Neuronal stem cell (in vitro differentiated cells): Measurements from ENCODE around the gene LRRC46.

Experiments
- DNase-seq: peaks from one replicate; pipeline ENCODE4 v3.0.0-alpha.2; 2013; ENCODE audit warnings: low spot score
- H2AFZ ChIP-seq: one replicate; pipeline ENCODE4 v1.6.1; 2013; ENCODE audit warnings: mild to moderate bottlenecking, low read length, inconsistent platforms
- H2AK5ac ChIP-seq: 2 replicates; pipeline ENCODE4 v1.6.1; 2013; ENCODE audit warnings: low read depth, mild to moderate bottlenecking, inconsistent platforms, low read length, moderate library complexity, mixed read lengths
- H2BK120ac ChIP-seq: 2 replicates; pipeline ENCODE4 v1.6.1; 2013; ENCODE audit warnings: low read depth, mild to moderate bottlenecking, inconsistent platforms, low read length, moderate library complexity, mixed read lengths
- H2BK12ac ChIP-seq: one replicate; pipeline ENCODE4 v1.6.1; 2013; ENCODE audit warnings: low read length, inconsistent platforms
- H2BK15ac ChIP-seq: 2 replicates; pipeline ENCODE4 v1.6.1; 2013; ENCODE audit warnings: mild to moderate bottlenecking, low read length, inconsistent platforms, mixed read lengths
- H2BK5ac ChIP-seq: one replicate; pipeline ENCODE4 v1.6.1; 2013; ENCODE audit warnings: inconsistent platforms, mild to moderate bottlenecking, low read length, moderate library complexity
- H3K14ac ChIP-seq: one replicate; pipeline ENCODE4 v1.6.1; 2013; ENCODE audit warnings: low read length, inconsistent platforms
- H3K18ac ChIP-seq: 2 replicates; pipeline ENCODE4 v1.6.1; 2013; ENCODE audit warnings: low read length, inconsistent platforms
- H3K23ac ChIP-seq: 2 replicates; pipeline ENCODE4 v1.6.1; 2013; ENCODE audit warnings: low read depth, mild to moderate bottlenecking, mixed read lengths, low read length, inconsistent platforms; ENCODE audit not compliant: poor library complexity
- H3K27ac ChIP-seq: replicated peaks from 3 replicates; pipeline ENCODE4 v1.5.1; 2013; ENCODE audit warnings: low read length, inconsistent platforms
- H3K27me3 ChIP-seq, 3 experiments: 2 replicates each; pipeline ENCODE4 v1.6.1; 2013; ENCODE audit warnings: low read length in 3 of 3, mild to moderate bottlenecking in 2 of 3, inconsistent platforms in 1 of 3, low read depth in 1 of 3, mixed read lengths in 1 of 3, moderate library complexity in 1 of 3; ENCODE audit not compliant: control insufficient read depth in 3 of 3, insufficient read depth in 3 of 3
- H3K36me3 ChIP-seq, 2 donors: replicated peaks in 1 of 2; 2 replicates each; pipeline ENCODE4 v1.6.1; 2013; ENCODE audit warnings: low read length in 2 of 2; ENCODE audit not compliant: control insufficient read depth in 2 of 2, insufficient read depth in 2 of 2
- H3K4ac ChIP-seq: 2 replicates; pipeline ENCODE4 v1.6.1; 2013; ENCODE audit warnings: inconsistent platforms, mild to moderate bottlenecking, low read length, moderate library complexity
- H3K4me1 ChIP-seq, 2 donors: 1 replicate in 1 of 2; 2 replicates in 1 of 2; pipeline ENCODE4 v1.6.1; 2013; ENCODE audit warnings: low read length in 2 of 2, low read depth in 1 of 2; ENCODE audit not compliant: control insufficient read depth in 2 of 2, insufficient read depth in 1 of 2
- H3K4me2 ChIP-seq: one replicate; pipeline ENCODE4 v1.6.1; 2013; ENCODE audit warnings: mild to moderate bottlenecking, low read length, inconsistent platforms; ENCODE audit not compliant: insufficient read depth, poor library complexity, severe bottlenecking
- H3K4me3 ChIP-seq, 2 donors: 2 replicates each; pipeline ENCODE4 v1.5.1; 2013; ENCODE audit warnings: low read length in 2 of 2, mild to moderate bottlenecking in 2 of 2, inconsistent platforms in 1 of 2, moderate library complexity in 1 of 2
- H3K79me1 ChIP-seq: one replicate; pipeline ENCODE4 v1.6.1; 2013; ENCODE audit warnings: low read depth, mild to moderate bottlenecking, inconsistent platforms, low read length, moderate library complexity
- H3K9ac ChIP-seq: one replicate; pipeline ENCODE4 v1.6.1; 2013; ENCODE audit warnings: mild to moderate bottlenecking, low read depth, low read length, inconsistent platforms; ENCODE audit not compliant: poor library complexity
- H3K9me3 ChIP-seq, 2 donors: replicated peaks in 1 of 2; 2 replicates each; pipeline versions ENCODE3 to v1.6.1; 2013; ENCODE audit warnings: low read length in 2 of 2, mild to moderate bottlenecking in 2 of 2, inconsistent platforms in 1 of 2, low read depth in 1 of 2, mixed read lengths in 1 of 2, moderate library complexity in 1 of 2; ENCODE audit not compliant: control insufficient read depth in 2 of 2, insufficient read depth in 1 of 2
- H4K8ac ChIP-seq: one replicate; pipeline ENCODE4 v1.6.1; 2013; ENCODE audit warnings: low read depth, mild to moderate bottlenecking, inconsistent platforms, low read length, moderate library complexity
- H4K91ac ChIP-seq: one replicate; pipeline ENCODE4 v1.6.1; 2013; ENCODE audit warnings: low read length, low read depth, mild to moderate bottlenecking, inconsistent platforms; ENCODE audit not compliant: poor library complexity
- WGBS, 2 donors: extraction: QIAGEN DNeasy Blood & Tissue Kit; methylation state at CpG; one replicate each; pipeline ENCODE4 v1.1.7; 2013; ENCODE audit warnings: missing lambda C conversion rate in 2 of 2, mixed read lengths in 1 of 2; ENCODE audit not compliant: insufficient read length in 2 of 2, insufficient replicate concordance in 1 of 2; ENCODE audit errors: extremely low coverage in 2 of 2; 5-methylcytosine and 5-hydroxymethylcytosine counted together

Gene LRRC46

GRCh38 chr17:47806913-47807255, 24.6 kb upstream of the LRRC46 start:
- Histone ChIP-seq H3K18ac (no peak overlapping the region), H4K8ac (no peak overlapping the region), H3K27me3 (peaks cover 0 to 19% (median 2%) of the 10 kb centered on the region in 3 experiments), H2BK12ac (no peak overlapping the region), H2AK5ac (no peak overlapping the region), H3K4ac (no peak overlapping the region), H4K91ac (no peak overlapping the region), H2BK15ac (no peak overlapping the region), H3K79me1 (no peaks in the 10 kb centered on the region), H3K23ac (no peak overlapping the region), H2BK120ac (no peak overlapping the region), H3K27ac (no peak overlapping the region), H3K4me2 (no peak overlapping the region), H3K14ac (no peak overlapping the region), H3K4me3 (no peak overlapping the region), H2AFZ (no peak overlapping the region), H3K4me1 (no peaks in the 10 kb centered on the region), H3K9ac (no peak overlapping the region), H3K9me3 (no peaks in the 10 kb centered on the region), H3K36me3 (peaks cover 12 to 23% of the 10 kb centered on the region in 2 donors), H2BK5ac (no peak overlapping the region)
- no peak for DNase-seq
- no CpG with 5 or more reads among the region's 9 CpGs for WGBS, 2 donors

- peaks cover 12 to 23% of the 10 kb centered on the region in 2 donors for H3K36me3 ChIP-seq
- no peak overlapping the region for H4K8ac ChIP-seq
- WGBS, 2 donors = no CpG with 5 or more reads among the region's 11 CpGs
- no peak overlapping the region for H3K4ac ChIP-seq
- no peak overlapping the region for H2BK12ac ChIP-seq
- no peak overlapping the region for H3K9ac ChIP-seq
- H4K91ac ChIP-seq = no peak overlapping the region
- no peak overlapping the region for H3K27ac ChIP-seq
- H3K14ac ChIP-seq = no peak overlapping the region
- no peaks in the 10 kb centered on the region for H3K4me1 ChIP-seq
- peaks cover 0 to 14% (median 2%) of the 10 kb centered on the region in 3 experiments for H3K27me3 ChIP-seq
- H3K9me3 ChIP-seq = no peaks in the 10 kb centered on the region
- H2AK5ac ChIP-seq = no peak overlapping the region
- no peak overlapping the region for H3K4me3 ChIP-seq
- H2BK5ac ChIP-seq = no peak overlapping the region
- no peak overlapping the region for H2BK120ac ChIP-seq
- H3K79me1 ChIP-seq = no peaks in the 10 kb centered on the region
- H3K4me2 ChIP-seq = no peak overlapping the region
- H3K18ac ChIP-seq = no peak overlapping the region
- no peak overlapping the region for H2AFZ ChIP-seq
- H3K23ac ChIP-seq = no peak overlapping the region
- no peak for DNase-seq
- no peak overlapping the region for H2BK15ac ChIP-seq
These were observed 24.0 kb upstream of the LRRC46 start for GRCh38 chr17:47807421-47807820.

- Histone ChIP-seq H3K14ac (peak overlapping the region; percentile 38), H3K4me3 (no peak overlapping the region), H3K36me3 (peaks cover 12 to 23% of the 10 kb centered on the region in 2 donors), H3K23ac (no peak overlapping the region), H3K4me2 (no peak overlapping the region), H3K9ac (peak overlapping the region; percentile 44), H3K27ac (no peak overlapping the region), H3K4me1 (no peaks in the 10 kb centered on the region), H3K27me3 (peaks cover 0 to 8% (median 2%) of the 10 kb centered on the region in 3 experiments), H2AFZ (no peak overlapping the region), H4K91ac (no peak overlapping the region), H3K18ac (no peak overlapping the region), H3K4ac (no peak overlapping the region), H2BK120ac (no peak overlapping the region), H2BK5ac (no peak overlapping the region), H4K8ac (peak overlapping the region; percentile 43), H2BK12ac (no peak overlapping the region), H3K9me3 (no peaks in the 10 kb centered on the region), H2BK15ac (no peak overlapping the region), H2AK5ac (no peak overlapping the region), H3K79me1 (no peaks in the 10 kb centered on the region)
- no peak for DNase-seq
- WGBS, 2 donors = no CpG with 5 or more reads among the region's 20 CpGs
These were observed 23.2 kb upstream of the LRRC46 start for GRCh38 chr17:47808036-47808829.

- H3K4me2 ChIP-seq = no peak overlapping the region
- H2AK5ac ChIP-seq = no peak overlapping the region
- H2BK120ac ChIP-seq = no peak overlapping the region
- no peak overlapping the region for H2BK5ac ChIP-seq
- no peaks in the 10 kb centered on the region for H3K9me3 ChIP-seq
- no peak overlapping the region for H3K27ac ChIP-seq
- no peak overlapping the region for H3K4ac ChIP-seq
- H2BK15ac ChIP-seq = no peak overlapping the region
- peaks cover 12 to 23% of the 10 kb centered on the region in 2 donors for H3K36me3 ChIP-seq
- H3K23ac ChIP-seq = no peak overlapping the region
- no peak overlapping the region for H4K91ac ChIP-seq
- H3K4me3 ChIP-seq = no peak overlapping the region
- no peak overlapping the region for H2BK12ac ChIP-seq
- H3K27me3 ChIP-seq = peaks cover 0 to under 1% (median under 1%) of the 10 kb centered on the region in 3 experiments
- H4K8ac ChIP-seq = no peak overlapping the region
- no peaks in the 10 kb centered on the region for H3K79me1 ChIP-seq
- no CpG with 5 or more reads among the region's 22 CpGs for WGBS, 2 donors
- no peak overlapping the region for H3K9ac ChIP-seq
- DNase-seq = no peak
- H3K18ac ChIP-seq = no peak overlapping the region
- no peak overlapping the region for H2AFZ ChIP-seq
- H3K14ac ChIP-seq = no peak overlapping the region
- H3K4me1 ChIP-seq = no peaks in the 10 kb centered on the region
These were observed 22.5 kb upstream of the LRRC46 start for GRCh38 chr17:47808830-47809480.
